Measurements from ENCODE around the gene FAM53C. TPM values are rescaled to one million over a fixed set of nuclear protein-coding genes. Genes with fewer than 3 reads are reported as not detected.

FAM53C gene
- total and polyA plus RNA-seq, 2 experiments from 2014 or later = 21.0 to 45.0 TPM

DNA sequence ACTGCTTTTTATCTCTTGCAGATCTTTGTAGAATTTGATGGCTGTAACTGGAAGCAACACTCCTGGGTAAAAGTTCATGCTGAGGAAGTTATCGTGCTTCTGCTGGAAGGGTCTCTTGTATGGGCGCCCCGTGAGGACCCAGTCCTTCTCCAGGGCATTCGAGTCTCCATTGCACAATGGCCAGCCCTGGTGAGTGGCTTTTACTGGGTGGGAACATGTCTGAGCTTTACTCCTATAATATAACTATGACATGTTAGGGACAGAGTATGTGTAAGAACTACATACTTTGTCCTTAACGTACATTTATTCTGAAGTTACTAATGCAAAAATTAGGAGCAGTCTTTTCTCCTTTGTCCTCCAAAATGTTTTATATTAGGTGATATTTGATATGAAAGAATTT is 34.6 kb downstream of the FAM53C start (continued):
- TF ChIP-seq, protein P1, sequence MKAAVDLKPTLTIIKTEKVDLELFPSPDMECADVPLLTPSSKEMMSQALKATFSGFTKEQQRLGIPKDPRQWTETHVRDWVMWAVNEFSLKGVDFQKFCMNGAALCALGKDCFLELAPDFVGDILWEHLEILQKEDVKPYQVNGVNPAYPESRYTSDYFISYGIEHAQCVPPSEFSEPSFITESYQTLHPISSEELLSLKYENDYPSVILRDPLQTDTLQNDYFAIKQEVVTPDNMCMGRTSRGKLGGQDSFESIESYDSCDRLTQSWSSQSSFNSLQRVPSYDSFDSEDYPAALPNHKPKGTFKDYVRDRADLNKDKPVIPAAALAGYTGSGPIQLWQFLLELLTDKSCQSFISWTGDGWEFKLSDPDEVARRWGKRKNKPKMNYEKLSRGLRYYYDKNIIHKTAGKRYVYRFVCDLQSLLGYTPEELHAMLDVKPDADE (IDR thresholded peaks at IDR 0.05) = no peak
- no peak for TF ChIP-seq ZNF331 (CRISPR knock-in tag; IDR thresholded peaks at IDR 0.05; ENCODE audit: low read depth)
- no peak for TF ChIP-seq POLR2AphosphoS5 (IDR thresholded peaks at IDR 0.05; ENCODE audit: low read depth)
- no peak for TF ChIP-seq EZH2phosphoT487 (IDR thresholded peaks at IDR 0.05; ENCODE audit: unreplicated experiment)
- TF ChIP-seq STAT1 (IDR thresholded peaks at IDR 0.05; ENCODE audit: unreplicated experiment) = no peak
- TF ChIP-seq, protein P2, sequence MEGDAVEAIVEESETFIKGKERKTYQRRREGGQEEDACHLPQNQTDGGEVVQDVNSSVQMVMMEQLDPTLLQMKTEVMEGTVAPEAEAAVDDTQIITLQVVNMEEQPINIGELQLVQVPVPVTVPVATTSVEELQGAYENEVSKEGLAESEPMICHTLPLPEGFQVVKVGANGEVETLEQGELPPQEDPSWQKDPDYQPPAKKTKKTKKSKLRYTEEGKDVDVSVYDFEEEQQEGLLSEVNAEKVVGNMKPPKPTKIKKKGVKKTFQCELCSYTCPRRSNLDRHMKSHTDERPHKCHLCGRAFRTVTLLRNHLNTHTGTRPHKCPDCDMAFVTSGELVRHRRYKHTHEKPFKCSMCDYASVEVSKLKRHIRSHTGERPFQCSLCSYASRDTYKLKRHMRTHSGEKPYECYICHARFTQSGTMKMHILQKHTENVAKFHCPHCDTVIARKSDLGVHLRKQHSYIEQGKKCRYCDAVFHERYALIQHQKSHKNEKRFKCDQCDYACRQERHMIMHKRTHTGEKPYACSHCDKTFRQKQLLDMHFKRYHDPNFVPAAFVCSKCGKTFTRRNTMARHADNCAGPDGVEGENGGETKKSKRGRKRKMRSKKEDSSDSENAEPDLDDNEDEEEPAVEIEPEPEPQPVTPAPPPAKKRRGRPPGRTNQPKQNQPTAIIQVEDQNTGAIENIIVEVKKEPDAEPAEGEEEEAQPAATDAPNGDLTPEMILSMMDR (conservative IDR thresholded peaks at IDR 0.05; ENCODE audit: low read depth in 2 of 2) = no peak
- TF ChIP-seq EZH2 (IDR thresholded peaks at IDR 0.05; ENCODE audit: low read depth, unreplicated experiment) = no peak
- no peak for TF ChIP-seq NANOG (IDR thresholded peaks at IDR 0.05; ENCODE audit: borderline replicate concordance)
- TF ChIP-seq, protein P3, sequence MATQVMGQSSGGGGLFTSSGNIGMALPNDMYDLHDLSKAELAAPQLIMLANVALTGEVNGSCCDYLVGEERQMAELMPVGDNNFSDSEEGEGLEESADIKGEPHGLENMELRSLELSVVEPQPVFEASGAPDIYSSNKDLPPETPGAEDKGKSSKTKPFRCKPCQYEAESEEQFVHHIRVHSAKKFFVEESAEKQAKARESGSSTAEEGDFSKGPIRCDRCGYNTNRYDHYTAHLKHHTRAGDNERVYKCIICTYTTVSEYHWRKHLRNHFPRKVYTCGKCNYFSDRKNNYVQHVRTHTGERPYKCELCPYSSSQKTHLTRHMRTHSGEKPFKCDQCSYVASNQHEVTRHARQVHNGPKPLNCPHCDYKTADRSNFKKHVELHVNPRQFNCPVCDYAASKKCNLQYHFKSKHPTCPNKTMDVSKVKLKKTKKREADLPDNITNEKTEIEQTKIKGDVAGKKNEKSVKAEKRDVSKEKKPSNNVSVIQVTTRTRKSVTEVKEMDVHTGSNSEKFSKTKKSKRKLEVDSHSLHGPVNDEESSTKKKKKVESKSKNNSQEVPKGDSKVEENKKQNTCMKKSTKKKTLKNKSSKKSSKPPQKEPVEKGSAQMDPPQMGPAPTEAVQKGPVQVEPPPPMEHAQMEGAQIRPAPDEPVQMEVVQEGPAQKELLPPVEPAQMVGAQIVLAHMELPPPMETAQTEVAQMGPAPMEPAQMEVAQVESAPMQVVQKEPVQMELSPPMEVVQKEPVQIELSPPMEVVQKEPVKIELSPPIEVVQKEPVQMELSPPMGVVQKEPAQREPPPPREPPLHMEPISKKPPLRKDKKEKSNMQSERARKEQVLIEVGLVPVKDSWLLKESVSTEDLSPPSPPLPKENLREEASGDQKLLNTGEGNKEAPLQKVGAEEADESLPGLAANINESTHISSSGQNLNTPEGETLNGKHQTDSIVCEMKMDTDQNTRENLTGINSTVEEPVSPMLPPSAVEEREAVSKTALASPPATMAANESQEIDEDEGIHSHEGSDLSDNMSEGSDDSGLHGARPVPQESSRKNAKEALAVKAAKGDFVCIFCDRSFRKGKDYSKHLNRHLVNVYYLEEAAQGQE (IDR thresholded peaks at IDR 0.05; ENCODE audit: unreplicated experiment) = no peak
- no peak for TF ChIP-seq ZNF114 (CRISPR knock-in tag; IDR thresholded peaks at IDR 0.05)
- no peak for TF ChIP-seq CREB1 (CRISPR knock-in tag; IDR thresholded peaks at IDR 0.05; ENCODE audit: low read depth)

DNA sequence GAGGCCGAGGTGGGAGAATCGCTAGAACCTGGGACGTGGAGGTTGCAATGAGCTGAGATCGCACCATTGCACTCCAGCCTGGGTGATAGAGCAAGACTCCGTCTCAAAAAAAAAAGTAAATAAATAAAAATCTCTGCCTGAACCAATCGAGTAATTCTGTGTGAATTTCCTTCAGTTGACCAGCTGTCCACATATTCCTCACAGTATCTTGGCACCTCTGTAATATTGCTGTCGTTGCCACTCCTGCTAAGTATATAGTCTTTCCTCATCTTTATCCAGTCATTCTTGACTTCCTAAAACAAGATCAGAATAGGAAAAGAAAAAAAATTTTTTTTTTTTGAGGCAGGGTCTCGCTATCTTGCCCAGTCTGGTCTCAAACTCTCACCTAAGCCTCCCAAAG is 44.3 kb downstream of the FAM53C start:
- no peaks in the 10 kb centered on the region for H3K79me2 ChIP-seq (replicated peaks; ENCODE audit: insufficient read depth)
- H3K4me2 ChIP-seq = no peak overlapping the region
- Mint-ChIP-seq H3K4me1 (no peaks in the 10 kb centered on the region), H3K27ac (no peak overlapping the region), H3K9me3 (no peaks in the 10 kb centered on the region), H3K4me3 (no peak overlapping the region), H3K36me3 (ENCODE audit: low read depth) (peaks cover 62% of the 10 kb centered on the region), H3K27me3 (ENCODE audit: insufficient read depth, low read depth, poor library complexity) (peaks cover 7% of the 10 kb centered on the region)
- no peak for ATAC-seq
- no peak overlapping the region for H3K27ac ChIP-seq (ENCODE audit: low read depth)
- H3K36me3 ChIP-seq (ENCODE audit: insufficient read depth) = peaks cover 34% of the 10 kb centered on the region
- 0 out of 2 replicates have a peak, but pooled peaks cover 4% of the 10 kb centered on the region for H3F3A ChIP-seq (replicated peaks; ENCODE audit: low read depth)
- no peak for DNase-seq (ENCODE audit: low spot score)
- H3K4me3 ChIP-seq = no peak overlapping the region
- peaks cover 4% of the 10 kb centered on the region for H4K20me1 ChIP-seq (replicated peaks; ENCODE audit: insufficient read depth)
- no peaks in the 10 kb centered on the region for H3K9me2 ChIP-seq (ENCODE audit: insufficient read depth)
- H3K27me3 ChIP-seq (ENCODE audit: insufficient read depth) = no peaks in the 10 kb centered on the region
- H2AFZ ChIP-seq = no peak overlapping the region
- H3K4me1 ChIP-seq (ENCODE audit: insufficient read depth) = no peaks in the 10 kb centered on the region
- TF ChIP-seq, protein P1 (IDR thresholded peaks at IDR 0.05) = no peak
- TF ChIP-seq, protein P4, sequence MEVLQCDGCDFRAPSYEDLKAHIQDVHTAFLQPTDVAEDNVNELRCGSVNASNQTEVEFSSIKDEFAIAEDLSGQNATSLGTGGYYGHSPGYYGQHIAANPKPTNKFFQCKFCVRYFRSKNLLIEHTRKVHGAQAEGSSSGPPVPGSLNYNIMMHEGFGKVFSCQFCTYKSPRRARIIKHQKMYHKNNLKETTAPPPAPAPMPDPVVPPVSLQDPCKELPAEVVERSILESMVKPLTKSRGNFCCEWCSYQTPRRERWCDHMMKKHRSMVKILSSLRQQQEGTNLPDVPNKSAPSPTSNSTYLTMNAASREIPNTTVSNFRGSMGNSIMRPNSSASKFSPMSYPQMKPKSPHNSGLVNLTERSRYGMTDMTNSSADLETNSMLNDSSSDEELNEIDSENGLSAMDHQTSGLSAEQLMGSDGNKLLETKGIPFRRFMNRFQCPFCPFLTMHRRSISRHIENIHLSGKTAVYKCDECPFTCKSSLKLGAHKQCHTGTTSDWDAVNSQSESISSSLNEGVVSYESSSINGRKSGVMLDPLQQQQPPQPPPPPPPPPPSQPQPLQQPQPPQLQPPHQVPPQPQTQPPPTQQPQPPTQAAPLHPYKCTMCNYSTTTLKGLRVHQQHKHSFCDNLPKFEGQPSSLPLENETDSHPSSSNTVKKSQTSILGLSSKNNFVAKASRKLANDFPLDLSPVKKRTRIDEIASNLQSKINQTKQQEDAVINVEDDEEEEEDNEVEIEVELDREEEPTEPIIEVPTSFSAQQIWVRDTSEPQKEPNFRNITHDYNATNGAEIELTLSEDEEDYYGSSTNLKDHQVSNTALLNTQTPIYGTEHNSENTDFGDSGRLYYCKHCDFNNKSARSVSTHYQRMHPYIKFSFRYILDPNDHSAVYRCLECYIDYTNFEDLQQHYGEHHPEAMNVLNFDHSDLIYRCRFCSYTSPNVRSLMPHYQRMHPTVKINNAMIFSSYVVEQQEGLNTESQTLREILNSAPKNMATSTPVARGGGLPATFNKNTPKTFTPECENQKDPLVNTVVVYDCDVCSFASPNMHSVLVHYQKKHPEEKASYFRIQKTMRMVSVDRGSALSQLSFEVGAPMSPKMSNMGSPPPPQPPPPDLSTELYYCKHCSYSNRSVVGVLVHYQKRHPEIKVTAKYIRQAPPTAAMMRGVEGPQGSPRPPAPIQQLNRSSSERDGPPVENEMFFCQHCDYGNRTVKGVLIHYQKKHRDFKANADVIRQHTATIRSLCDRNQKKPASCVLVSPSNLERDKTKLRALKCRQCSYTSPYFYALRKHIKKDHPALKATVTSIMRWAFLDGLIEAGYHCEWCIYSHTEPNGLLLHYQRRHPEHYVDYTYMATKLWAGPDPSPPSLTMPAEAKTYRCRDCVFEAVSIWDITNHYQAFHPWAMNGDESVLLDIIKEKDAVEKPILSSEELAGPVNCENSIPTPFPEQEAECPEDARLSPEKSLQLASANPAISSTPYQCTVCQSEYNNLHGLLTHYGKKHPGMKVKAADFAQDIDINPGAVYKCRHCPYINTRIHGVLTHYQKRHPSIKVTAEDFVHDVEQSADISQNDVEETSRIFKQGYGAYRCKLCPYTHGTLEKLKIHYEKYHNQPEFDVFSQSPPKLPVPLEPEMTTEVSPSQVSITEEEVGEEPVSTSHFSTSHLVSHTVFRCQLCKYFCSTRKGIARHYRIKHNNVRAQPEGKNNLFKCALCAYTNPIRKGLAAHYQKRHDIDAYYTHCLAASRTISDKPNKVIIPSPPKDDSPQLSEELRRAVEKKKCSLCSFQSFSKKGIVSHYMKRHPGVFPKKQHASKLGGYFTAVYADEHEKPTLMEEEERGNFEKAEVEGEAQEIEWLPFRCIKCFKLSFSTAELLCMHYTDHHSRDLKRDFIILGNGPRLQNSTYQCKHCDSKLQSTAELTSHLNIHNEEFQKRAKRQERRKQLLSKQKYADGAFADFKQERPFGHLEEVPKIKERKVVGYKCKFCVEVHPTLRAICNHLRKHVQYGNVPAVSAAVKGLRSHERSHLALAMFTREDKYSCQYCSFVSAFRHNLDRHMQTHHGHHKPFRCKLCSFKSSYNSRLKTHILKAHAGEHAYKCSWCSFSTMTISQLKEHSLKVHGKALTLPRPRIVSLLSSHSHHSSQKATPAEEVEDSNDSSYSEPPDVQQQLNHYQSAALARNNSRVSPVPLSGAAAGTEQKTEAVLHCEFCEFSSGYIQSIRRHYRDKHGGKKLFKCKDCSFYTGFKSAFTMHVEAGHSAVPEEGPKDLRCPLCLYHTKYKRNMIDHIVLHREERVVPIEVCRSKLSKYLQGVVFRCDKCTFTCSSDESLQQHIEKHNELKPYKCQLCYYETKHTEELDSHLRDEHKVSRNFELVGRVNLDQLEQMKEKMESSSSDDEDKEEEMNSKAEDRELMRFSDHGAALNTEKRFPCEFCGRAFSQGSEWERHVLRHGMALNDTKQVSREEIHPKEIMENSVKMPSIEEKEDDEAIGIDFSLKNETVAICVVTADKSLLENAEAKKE (CRISPR knock-in tag; IDR thresholded peaks at IDR 0.05) = no peak
